Sigmoid colon (tissue), 7 donors: ENCODE results near the gene HTR6. TPM values are rescaled to one million over a fixed set of nuclear protein-coding genes. Genes with fewer than 3 reads are reported as not detected.

Experiments used
- DNase-seq: peaks from one replicate; pipeline ENCODE4 v3.0.0-alpha.2; 2019
- H3K27ac ChIP-seq, 4 donors: fragments of 200-600 bp; sonication (generic); one replicate each; pipeline ENCODE4 v1.5.1; 2016 to 2019; ENCODE audit warnings: mild to moderate bottlenecking in 1 of 4
- H3K27me3 ChIP-seq, 3 donors: fragments of 200-600 bp; sonication (generic); one replicate each; pipeline ENCODE4 v1.5.1; 2019; ENCODE audit warnings: mild to moderate bottlenecking in 1 of 3
- H3K36me3 ChIP-seq, 4 donors: fragments of 200-600 bp; sonication (generic); one replicate each; pipeline ENCODE4 v1.5.1; 2016 to 2019
- H3K4me1 ChIP-seq, 4 donors: fragments of 200-600 bp; sonication (generic); one replicate each; pipeline ENCODE4 v1.5.1; 2017 to 2019
- H3K4me3 ChIP-seq, 4 donors: fragments of 200-600 bp; sonication (generic); one replicate each; pipeline ENCODE4 v1.5.1; 2017 to 2019; ENCODE audit warnings: mild to moderate bottlenecking in 2 of 4, moderate library complexity in 1 of 4
- H3K9me3 ChIP-seq, 4 donors: fragments of 200-600 bp in 3 of 4; sonication (generic) in 3 of 4; one replicate each; pipeline versions ENCODE4 v1.5.1 to v1.6.1; 2013 to 2019
- CTCF ChIP-seq, 4 experiments: fragments of 450-650 bp in 3 of 4; fragments of 200-600 bp in 1 of 4; IDR thresholded peaks; one replicate each; pipeline ENCODE4 v1.5.1; 2016 to 2019; ENCODE audit warnings: antibody characterized with exemption in 4 of 4, mild to moderate bottlenecking in 3 of 4, moderate library complexity in 2 of 4
- EP300 ChIP-seq, 4 donors: sonication (generic); formaldehyde crosslinking; IDR thresholded peaks; one replicate each; pipeline ENCODE4 v1.6.1; 2017; ENCODE audit warnings: antibody characterized with exemption in 4 of 4
- POLR2A ChIP-seq, 2 donors: fragments of 450-650 bp; IDR thresholded peaks; one replicate each; pipeline ENCODE4 v1.6.1; 2016; ENCODE audit warnings: antibody characterized with exemption in 2 of 2, mild to moderate bottlenecking in 2 of 2, moderate library complexity in 2 of 2
- POLR2AphosphoS5 ChIP-seq, 4 donors: sonication (generic); formaldehyde crosslinking; IDR thresholded peaks; one replicate each; pipeline ENCODE4 v1.6.1; 2017; ENCODE audit warnings: antibody characterized with exemption in 4 of 4
- WGBS, 2 donors: extraction: QIAGEN DNeasy Blood & Tissue Kit; methylation state at CpG; one replicate each; pipeline ENCODE4 v1.1.7; 2013; 5-methylcytosine and 5-hydroxymethylcytosine counted together
- intact Hi-C: fragments of 100-400 bp; cut with DNase I; formaldehyde crosslinking; loops from one replicate; pipeline ENCODE4 v1.15.1; 2023
- polyA plus RNA-seq, 3 donors: library from polyadenylated mRNA; stranded (reverse); fragments of 200-250 nt; gene quantifications; one replicate each; pipeline ENCODE4 v1.2.3, GENCODE V29; 2013
- total RNA-seq, 4 donors: library from RNA; depleted of rRNA; stranded (reverse); fragments of >200 nt; gene quantifications; one replicate each; pipeline ENCODE4 v1.1.0, GENCODE V29; 2016
- donor health status: healthy with polysubstance abuse.
- donor health status: Bipolar disorder and iron deficiency.
- donor health status: healthy.

The HTR6 gene
- total and polyA plus RNA-seq, 7 donors = 0.15 TPM; not detected in 6

DNA sequence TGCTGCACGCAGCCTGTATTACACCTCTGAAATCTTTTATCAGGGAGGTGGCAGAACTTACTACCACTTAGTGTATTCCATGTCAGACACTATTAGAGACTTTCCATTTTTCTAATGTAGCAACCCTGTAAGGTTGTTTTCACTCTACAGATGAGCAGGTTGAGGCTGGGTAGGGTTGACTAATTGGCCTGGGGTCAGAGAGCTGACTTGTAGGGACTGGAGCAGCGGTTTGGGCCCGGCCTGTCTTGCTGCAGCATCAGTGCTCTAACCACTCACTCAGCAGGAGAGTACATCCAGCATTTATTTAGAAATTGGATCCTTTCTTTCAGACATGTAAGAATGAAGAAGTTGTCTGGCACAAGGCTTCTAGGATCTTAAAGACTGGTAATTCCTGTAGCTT, 46.2 kb upstream of the HTR6 start:
- Histone ChIP-seq H3K4me3 (no peak overlapping the region), H3K4me1 (peaks cover 0 to 69% (median 50%) of the 10 kb centered on the region in 4 donors), H3K9me3 (no peaks in the 10 kb centered on the region), H3K27ac (peak overlapping the region in 2 of 4 donors; percentile 9 to 30), H3K27me3 (no peaks in the 10 kb centered on the region), H3K36me3 (peaks cover 0 to 16% (median 2%) of the 10 kb centered on the region in 4 donors)
- no peak for TF ChIP-seq POLR2AphosphoS5 (IDR thresholded peaks at IDR 0.05)
- TF ChIP-seq POLR2A (IDR thresholded peaks at IDR 0.05) = no peak
- no peak for TF ChIP-seq EP300 (IDR thresholded peaks at IDR 0.05)
- no peak for TF ChIP-seq CTCF (IDR thresholded peaks at IDR 0.05)
- intact Hi-C loops = no loop called here
- DNase-seq = no peak
- 85 to 95% methylated on average over 3 of the region's 3 CpGs for WGBS, 2 donors

DNA sequence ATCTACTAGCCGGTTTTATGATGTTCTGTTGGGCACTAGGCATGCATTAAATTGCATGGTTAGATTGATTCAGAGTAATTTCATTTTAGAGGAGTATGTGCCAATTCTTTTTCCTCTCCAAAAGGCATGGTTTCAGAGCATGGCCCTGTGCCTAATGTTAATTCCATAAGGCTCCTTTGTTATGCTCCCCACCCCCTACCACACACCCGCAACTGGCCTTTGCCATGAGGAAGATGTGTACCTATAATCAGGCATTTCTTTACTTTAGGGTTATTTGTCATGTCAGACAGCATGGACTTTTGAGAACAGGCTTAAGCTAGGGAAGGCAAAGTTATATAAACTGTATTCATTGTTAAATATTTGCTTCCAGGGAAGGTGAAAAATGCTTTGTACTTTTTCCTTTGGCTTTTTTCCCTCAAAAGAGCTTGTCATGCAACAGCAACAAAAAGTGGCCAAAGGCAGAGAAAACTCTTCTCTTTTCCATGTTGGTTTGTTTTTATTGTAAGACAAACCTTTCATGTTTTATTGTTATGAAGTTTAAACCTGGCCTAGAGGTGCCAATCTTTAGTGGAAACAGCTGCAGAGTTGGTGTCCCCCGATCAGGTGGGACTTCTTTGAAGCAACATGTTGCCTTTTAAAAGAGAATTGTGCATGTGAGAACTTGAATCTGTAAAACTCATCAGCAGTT, 44.8 kb upstream of the HTR6 start:
- Histone ChIP-seq H3K27ac (peak overlapping the region in 3 of 4 donors; percentile 26 to 67 (median 50)), H3K4me3 (no peak overlapping the region), H3K4me1 (peaks cover 0 to 66% (median 50%) of the 10 kb centered on the region in 4 donors), H3K36me3 (peaks cover 0 to 26% (median 14%) of the 10 kb centered on the region in 4 donors), H3K9me3 (no peaks in the 10 kb centered on the region), H3K27me3 (no peaks in the 10 kb centered on the region)
- no peak for TF ChIP-seq CTCF (IDR thresholded peaks at IDR 0.05)
- no peak for TF ChIP-seq POLR2A (IDR thresholded peaks at IDR 0.05)
- TF ChIP-seq EP300 (IDR thresholded peaks at IDR 0.05) = no peak
- no peak for TF ChIP-seq POLR2AphosphoS5 (IDR thresholded peaks at IDR 0.05)
- no peak for DNase-seq
- intact Hi-C loops = no loop called here
- WGBS, 2 donors = 17 to 55% methylated on average over 3 of the region's 3 CpGs

GRCh38 chr1:19620786-19621185, 43.9 kb upstream of the HTR6 start:
- peaks cover 0 to 26% (median 19%) of the 10 kb centered on the region in 4 donors for H3K36me3 ChIP-seq
- TF ChIP-seq POLR2AphosphoS5 (IDR thresholded peaks at IDR 0.05) (no peak), POLR2A (IDR thresholded peaks at IDR 0.05) (no peak), EP300 (IDR thresholded peaks at IDR 0.05) (no peak)
- DNase-seq = no peak
- H3K4me3 ChIP-seq = no peak overlapping the region
- intact Hi-C loops = no loop called here
- H3K4me1 ChIP-seq = peaks cover 0 to 76% (median 53%) of the 10 kb centered on the region in 4 donors
- WGBS, 2 donors = 66 to 84% methylated on average over 3 of the region's 3 CpGs
- H3K9me3 ChIP-seq = no peaks in the 10 kb centered on the region
- H3K27me3 ChIP-seq = no peaks in the 10 kb centered on the region
- H3K27ac ChIP-seq = peak overlapping the region in 2 of 4 donors; percentile 50 to 67

- Histone ChIP-seq H3K4me3 (no peak overlapping the region), H3K27ac (peak overlapping the region in 2 of 4 donors; percentile 50 to 67), H3K36me3 (peaks cover 0 to 24% (median 21%) of the 10 kb centered on the region in 4 donors), H3K27me3 (no peaks in the 10 kb centered on the region), H3K9me3 (no peaks in the 10 kb centered on the region), H3K4me1 (peaks cover 0 to 78% (median 57%) of the 10 kb centered on the region in 4 donors)
- intact Hi-C loops = no loop called here
- WGBS, 2 donors = 93 to 95% methylated on average over 4 of the region's 4 CpGs
- TF ChIP-seq POLR2AphosphoS5 (IDR thresholded peaks at IDR 0.05) (no peak), POLR2A (IDR thresholded peaks at IDR 0.05) (no peak), EP300 (IDR thresholded peaks at IDR 0.05) (no peak), CTCF (IDR thresholded peaks at IDR 0.05) (no peak)
- peak; percentile 30 for DNase-seq
Observed at GRCh38 chr1:19621274-19621950, 43.3 kb upstream of the HTR6 start.

GRCh38 chr1:19622204-19622603, 42.5 kb upstream of the HTR6 start:
- H3K9me3 ChIP-seq = no peaks in the 10 kb centered on the region
- H3K27ac ChIP-seq = peak overlapping the region in 2 of 4 donors; percentile 50 to 67
- H3K4me1 ChIP-seq = peaks cover 0 to 70% (median 54%) of the 10 kb centered on the region in 4 donors
- H3K36me3 ChIP-seq = peaks cover 0 to 32% (median 29%) of the 10 kb centered on the region in 4 donors
- H3K4me3 ChIP-seq = no peak overlapping the region
- TF ChIP-seq EP300 (IDR thresholded peaks at IDR 0.05) (no peak), POLR2AphosphoS5 (IDR thresholded peaks at IDR 0.05) (no peak), CTCF (IDR thresholded peaks at IDR 0.05) (no peak), POLR2A (IDR thresholded peaks at IDR 0.05) (no peak)
- intact Hi-C loops = no loop called here
- H3K27me3 ChIP-seq = no peaks in the 10 kb centered on the region
- no peak for DNase-seq
- WGBS, 2 donors = 90 to 96% methylated on average over 1 of the region's 1 CpG
